ENCODE results near the gene SBF2. TPM values are rescaled to one million over a fixed set of nuclear protein-coding genes. Genes with fewer than 3 reads are reported as not detected.

The SBF2 gene
- polyA plus RNA-seq, 1 donor from 2014 or later = 53.4 TPM

- TF ChIP-seq RAD21 (conservative IDR thresholded peaks at IDR 0.05) (no peak), MXI1 (conservative IDR thresholded peaks at IDR 0.05; ENCODE audit: poor library complexity, severe bottlenecking) (no peak), POLR2AphosphoS5 (IDR thresholded peaks at IDR 0.05) (no peak), SMC3 (conservative IDR thresholded peaks at IDR 0.05; ENCODE audit: poor library complexity) (no peak), EZH2 (IDR thresholded peaks at IDR 0.05; ENCODE audit: borderline replicate concordance, insufficient read depth, low read length, poor library complexity, severe bottlenecking) (no peak)
- Histone ChIP-seq H3K9me3 (ENCODE audit: low read length) (no peaks in the 10 kb centered on the region), H3K36me3 (ENCODE audit: insufficient read depth, low read length) (no peaks in the 10 kb centered on the region), H3K9me2 (ENCODE audit: insufficient read depth, low read length) (no peaks in the 10 kb centered on the region), H2AFZ (ENCODE audit: low read depth, low read length) (no peak overlapping the region), H4K20me1 (ENCODE audit: insufficient read depth) (no peaks in the 10 kb centered on the region), H3K27me3 (ENCODE audit: insufficient read depth, low read depth, low read length) (no peaks in the 10 kb centered on the region), H3K4me2 (ENCODE audit: low read length) (no peak overlapping the region), H3K27ac (ENCODE audit: low read length) (no peak overlapping the region), H3K79me2 (replicated peaks; ENCODE audit: insufficient read depth, low read length) (no peaks in the 10 kb centered on the region), H3K9ac (ENCODE audit: low read length) (no peak overlapping the region), H3F3A (ENCODE audit: insufficient read depth, low read length, poor library complexity, severe bottlenecking) (no peaks in the 10 kb centered on the region), H3K4me3 (ENCODE audit: low read length) (no peak overlapping the region)
Observed at GRCh38 chr11:10328314-10329098, 34.5 kb upstream of the SBF2 start.

- H3K9ac ChIP-seq (ENCODE audit: low read length) = no peak overlapping the region
- no peaks in the 10 kb centered on the region for H3K79me2 ChIP-seq (replicated peaks; ENCODE audit: insufficient read depth, low read length)
- no peak overlapping the region for H2AFZ ChIP-seq (ENCODE audit: low read depth, low read length)
- TF ChIP-seq EP300 (conservative IDR thresholded peaks at IDR 0.05; ENCODE audit: poor library complexity, severe bottlenecking) (no peak), POLR2AphosphoS5 (IDR thresholded peaks at IDR 0.05) (no peak), MXI1 (conservative IDR thresholded peaks at IDR 0.05; ENCODE audit: poor library complexity, severe bottlenecking) (no peak), SMC3 (conservative IDR thresholded peaks at IDR 0.05; ENCODE audit: poor library complexity) (no peak), EZH2 (IDR thresholded peaks at IDR 0.05; ENCODE audit: borderline replicate concordance, insufficient read depth, low read length, poor library complexity, severe bottlenecking) (no peak), RAD21 (conservative IDR thresholded peaks at IDR 0.05) (no peak), CTCF (IDR thresholded peaks at IDR 0.05; ENCODE audit: poor library complexity, severe bottlenecking) (no peak), TAF1 (IDR thresholded peaks at IDR 0.05; ENCODE audit: low read depth) (no peak)
- TF ChIP-seq, protein P1, sequence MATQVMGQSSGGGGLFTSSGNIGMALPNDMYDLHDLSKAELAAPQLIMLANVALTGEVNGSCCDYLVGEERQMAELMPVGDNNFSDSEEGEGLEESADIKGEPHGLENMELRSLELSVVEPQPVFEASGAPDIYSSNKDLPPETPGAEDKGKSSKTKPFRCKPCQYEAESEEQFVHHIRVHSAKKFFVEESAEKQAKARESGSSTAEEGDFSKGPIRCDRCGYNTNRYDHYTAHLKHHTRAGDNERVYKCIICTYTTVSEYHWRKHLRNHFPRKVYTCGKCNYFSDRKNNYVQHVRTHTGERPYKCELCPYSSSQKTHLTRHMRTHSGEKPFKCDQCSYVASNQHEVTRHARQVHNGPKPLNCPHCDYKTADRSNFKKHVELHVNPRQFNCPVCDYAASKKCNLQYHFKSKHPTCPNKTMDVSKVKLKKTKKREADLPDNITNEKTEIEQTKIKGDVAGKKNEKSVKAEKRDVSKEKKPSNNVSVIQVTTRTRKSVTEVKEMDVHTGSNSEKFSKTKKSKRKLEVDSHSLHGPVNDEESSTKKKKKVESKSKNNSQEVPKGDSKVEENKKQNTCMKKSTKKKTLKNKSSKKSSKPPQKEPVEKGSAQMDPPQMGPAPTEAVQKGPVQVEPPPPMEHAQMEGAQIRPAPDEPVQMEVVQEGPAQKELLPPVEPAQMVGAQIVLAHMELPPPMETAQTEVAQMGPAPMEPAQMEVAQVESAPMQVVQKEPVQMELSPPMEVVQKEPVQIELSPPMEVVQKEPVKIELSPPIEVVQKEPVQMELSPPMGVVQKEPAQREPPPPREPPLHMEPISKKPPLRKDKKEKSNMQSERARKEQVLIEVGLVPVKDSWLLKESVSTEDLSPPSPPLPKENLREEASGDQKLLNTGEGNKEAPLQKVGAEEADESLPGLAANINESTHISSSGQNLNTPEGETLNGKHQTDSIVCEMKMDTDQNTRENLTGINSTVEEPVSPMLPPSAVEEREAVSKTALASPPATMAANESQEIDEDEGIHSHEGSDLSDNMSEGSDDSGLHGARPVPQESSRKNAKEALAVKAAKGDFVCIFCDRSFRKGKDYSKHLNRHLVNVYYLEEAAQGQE (IDR thresholded peaks at IDR 0.05; ENCODE audit: borderline replicate concordance) = no peak
- no peaks in the 10 kb centered on the region for H3K27me3 ChIP-seq (ENCODE audit: insufficient read depth, low read depth, low read length)
- no peak overlapping the region for H3K27ac ChIP-seq (ENCODE audit: low read length)
- no peaks in the 10 kb centered on the region for H3F3A ChIP-seq (ENCODE audit: insufficient read depth, low read length, poor library complexity, severe bottlenecking)
- no peaks in the 10 kb centered on the region for H3K9me2 ChIP-seq (ENCODE audit: insufficient read depth, low read length)
- no peaks in the 10 kb centered on the region for H3K9me3 ChIP-seq (ENCODE audit: low read length)
- H3K36me3 ChIP-seq (ENCODE audit: insufficient read depth, low read length) = no peaks in the 10 kb centered on the region
- no peaks in the 10 kb centered on the region for H4K20me1 ChIP-seq (ENCODE audit: insufficient read depth)
- no peak overlapping the region for H3K4me3 ChIP-seq (ENCODE audit: low read length)
- no peak overlapping the region for H3K4me2 ChIP-seq (ENCODE audit: low read length)
Observed at GRCh38 chr11:10327254-10327653, 33.2 kb upstream of the SBF2 start.
